Astrocyte (in vitro differentiated cells and primary cell): Measurements from ENCODE around the gene EXOC6.

Experiments
- EZH2 ChIP-seq: IDR thresholded peaks from 2 replicates; pipeline ENCODE4 v1.6.1; 2012; ENCODE audit warnings: mild to moderate bottlenecking, low read length, inconsistent platforms; ENCODE audit not compliant: insufficient read depth
- TF ChIP-seq, protein P1 (sequence below): IDR thresholded peaks from 2 replicates; pipeline ENCODE4 v1.5.1; 2011; ENCODE audit warnings: low read depth, mild to moderate bottlenecking, inconsistent platforms, low read length, moderate library complexity; ENCODE audit not compliant: insufficient read depth

DNA sequence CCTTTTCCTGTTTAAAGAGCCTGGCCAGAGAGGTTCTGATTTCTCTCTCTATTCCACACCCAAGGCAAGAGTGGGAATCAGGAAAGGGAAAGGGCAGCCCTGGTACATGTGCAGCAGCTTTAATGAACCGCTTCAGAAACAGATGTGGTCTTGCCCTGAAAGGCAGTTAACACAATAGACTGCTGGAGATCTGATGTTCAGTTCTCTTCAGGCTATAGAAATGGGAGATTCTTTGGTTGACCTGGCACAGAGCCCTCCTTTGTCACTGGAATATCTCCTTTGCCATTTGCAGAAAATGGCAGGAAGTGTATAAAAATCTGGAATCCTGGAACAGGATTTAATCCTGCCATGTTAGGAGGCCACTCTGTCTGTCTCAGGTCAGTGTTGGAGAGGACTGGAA is 36.3 kb upstream of the EXOC6 start:
- TF ChIP-seq, protein P1, sequence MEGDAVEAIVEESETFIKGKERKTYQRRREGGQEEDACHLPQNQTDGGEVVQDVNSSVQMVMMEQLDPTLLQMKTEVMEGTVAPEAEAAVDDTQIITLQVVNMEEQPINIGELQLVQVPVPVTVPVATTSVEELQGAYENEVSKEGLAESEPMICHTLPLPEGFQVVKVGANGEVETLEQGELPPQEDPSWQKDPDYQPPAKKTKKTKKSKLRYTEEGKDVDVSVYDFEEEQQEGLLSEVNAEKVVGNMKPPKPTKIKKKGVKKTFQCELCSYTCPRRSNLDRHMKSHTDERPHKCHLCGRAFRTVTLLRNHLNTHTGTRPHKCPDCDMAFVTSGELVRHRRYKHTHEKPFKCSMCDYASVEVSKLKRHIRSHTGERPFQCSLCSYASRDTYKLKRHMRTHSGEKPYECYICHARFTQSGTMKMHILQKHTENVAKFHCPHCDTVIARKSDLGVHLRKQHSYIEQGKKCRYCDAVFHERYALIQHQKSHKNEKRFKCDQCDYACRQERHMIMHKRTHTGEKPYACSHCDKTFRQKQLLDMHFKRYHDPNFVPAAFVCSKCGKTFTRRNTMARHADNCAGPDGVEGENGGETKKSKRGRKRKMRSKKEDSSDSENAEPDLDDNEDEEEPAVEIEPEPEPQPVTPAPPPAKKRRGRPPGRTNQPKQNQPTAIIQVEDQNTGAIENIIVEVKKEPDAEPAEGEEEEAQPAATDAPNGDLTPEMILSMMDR: no peak
- no peak for TF ChIP-seq EZH2
